SK-N-SH (cell line): ENCODE measurements around the gene FUT6.

ENCODE experiments used
- EP300 ChIP-seq, 2 experiments: IDR thresholded peaks; 2 replicates each; pipeline versions ENCODE4 v1.4.0 to v1.6.1; 2012; ENCODE audit warnings: borderline replicate concordance in 1 of 2, low read depth in 1 of 2, low read length in 1 of 2
- FOSL2 ChIP-seq: IDR thresholded peaks from 2 replicates; pipeline ENCODE4 v1.4.0; 2012; ENCODE audit warnings: low read depth, mild to moderate bottlenecking, moderate library complexity, borderline replicate concordance
- GATA2 ChIP-seq: sonication (generic); formaldehyde crosslinking; IDR thresholded peaks from 2 replicates; pipeline ENCODE4 v1.5.0; 2020; ENCODE audit warnings: mild to moderate bottlenecking, missing genetic modification reagents
- POLR2AphosphoS5 ChIP-seq: IDR thresholded peaks from 2 replicates; pipeline ENCODE4 v1.6.1; 2012; ENCODE audit warnings: low read depth, low read length
- RAD21 ChIP-seq: IDR thresholded peaks from 2 replicates; pipeline ENCODE4 v1.6.1; 2012; ENCODE audit warnings: mild to moderate bottlenecking, low read length
- RXRA ChIP-seq: IDR thresholded peaks from 2 replicates; pipeline ENCODE4 v1.4.0; 2012; ENCODE audit warnings: low read depth, mild to moderate bottlenecking, borderline replicate concordance
- TAF1 ChIP-seq: IDR thresholded peaks from 2 replicates; pipeline ENCODE4 v1.6.1; 2012; ENCODE audit warnings: low read depth, mild to moderate bottlenecking, low read length, moderate library complexity, borderline replicate concordance
- YY1 ChIP-seq: IDR thresholded peaks from 2 replicates; pipeline ENCODE4 v1.4.0; 2012; ENCODE audit warnings: low read depth, mild to moderate bottlenecking
- TF ChIP-seq, protein P1 (sequence below): fragments of 200-600 bp; sonication (generic); IDR thresholded peaks from 2 replicates; pipeline ENCODE4 v1.6.1; 2017; ENCODE audit warnings: antibody characterized with exemption, mild to moderate bottlenecking, moderate library complexity
- TF ChIP-seq, protein P2 (sequence below): fragments of 150-350 bp; IDR thresholded peaks from 2 replicates; pipeline ENCODE4 v1.6.1; 2017; ENCODE audit warnings: antibody characterized with exemption, low read length, low read depth, borderline replicate concordance
- TF ChIP-seq, protein P3 (sequence below): IDR thresholded peaks from 2 replicates; pipeline ENCODE4; 2012
- TF ChIP-seq, protein P4 (sequence below): IDR thresholded peaks from 2 replicates; pipeline ENCODE4 v1.4.0; 2012; ENCODE audit warnings: low read depth, borderline replicate concordance
- TF ChIP-seq, protein P5 (sequence below): IDR thresholded peaks from 2 replicates; pipeline ENCODE4 v1.4.0; 2012; ENCODE audit warnings: low read depth, borderline replicate concordance

DNA sequence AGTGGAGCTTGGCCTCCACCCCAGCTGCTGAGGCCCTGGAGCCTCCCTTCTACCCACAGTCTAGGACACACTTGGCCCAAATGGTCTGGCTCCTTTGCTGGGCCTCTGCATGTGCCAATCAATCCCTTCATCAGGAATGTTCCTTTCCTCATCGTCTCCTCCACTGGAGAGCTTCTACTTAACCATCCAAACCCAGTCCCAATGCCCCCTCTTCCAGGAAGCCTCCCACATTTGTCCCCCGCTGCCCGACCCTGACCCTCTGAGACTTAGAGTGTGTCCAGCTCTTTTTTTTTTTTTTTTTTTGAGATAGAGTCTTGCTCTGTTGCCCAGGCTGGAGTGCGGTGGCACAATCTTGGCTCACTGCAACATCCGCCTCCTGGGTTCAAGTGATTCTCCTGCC is 51.1 kb downstream of the FUT6 start:
- TF ChIP-seq GATA2 (CRISPR knock-in tag) (no peak), POLR2AphosphoS5 (no peak), TAF1 (no peak), RAD21 (no peak), RXRA (no peak), EP300 (IDR thresholded peaks at IDR 0.05; ENCODE audit: borderline replicate concordance in 1 of 2, low read depth in 1 of 2, low read length in 1 of 2) (no peak), YY1 (no peak), FOSL2 (no peak)
- TF ChIP-seq, protein P1, sequence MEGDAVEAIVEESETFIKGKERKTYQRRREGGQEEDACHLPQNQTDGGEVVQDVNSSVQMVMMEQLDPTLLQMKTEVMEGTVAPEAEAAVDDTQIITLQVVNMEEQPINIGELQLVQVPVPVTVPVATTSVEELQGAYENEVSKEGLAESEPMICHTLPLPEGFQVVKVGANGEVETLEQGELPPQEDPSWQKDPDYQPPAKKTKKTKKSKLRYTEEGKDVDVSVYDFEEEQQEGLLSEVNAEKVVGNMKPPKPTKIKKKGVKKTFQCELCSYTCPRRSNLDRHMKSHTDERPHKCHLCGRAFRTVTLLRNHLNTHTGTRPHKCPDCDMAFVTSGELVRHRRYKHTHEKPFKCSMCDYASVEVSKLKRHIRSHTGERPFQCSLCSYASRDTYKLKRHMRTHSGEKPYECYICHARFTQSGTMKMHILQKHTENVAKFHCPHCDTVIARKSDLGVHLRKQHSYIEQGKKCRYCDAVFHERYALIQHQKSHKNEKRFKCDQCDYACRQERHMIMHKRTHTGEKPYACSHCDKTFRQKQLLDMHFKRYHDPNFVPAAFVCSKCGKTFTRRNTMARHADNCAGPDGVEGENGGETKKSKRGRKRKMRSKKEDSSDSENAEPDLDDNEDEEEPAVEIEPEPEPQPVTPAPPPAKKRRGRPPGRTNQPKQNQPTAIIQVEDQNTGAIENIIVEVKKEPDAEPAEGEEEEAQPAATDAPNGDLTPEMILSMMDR, result no peak
- TF ChIP-seq, protein P2, sequence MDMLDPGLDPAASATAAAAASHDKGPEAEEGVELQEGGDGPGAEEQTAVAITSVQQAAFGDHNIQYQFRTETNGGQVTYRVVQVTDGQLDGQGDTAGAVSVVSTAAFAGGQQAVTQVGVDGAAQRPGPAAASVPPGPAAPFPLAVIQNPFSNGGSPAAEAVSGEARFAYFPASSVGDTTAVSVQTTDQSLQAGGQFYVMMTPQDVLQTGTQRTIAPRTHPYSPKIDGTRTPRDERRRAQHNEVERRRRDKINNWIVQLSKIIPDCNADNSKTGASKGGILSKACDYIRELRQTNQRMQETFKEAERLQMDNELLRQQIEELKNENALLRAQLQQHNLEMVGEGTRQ, result no peak
- TF ChIP-seq, protein P3, sequence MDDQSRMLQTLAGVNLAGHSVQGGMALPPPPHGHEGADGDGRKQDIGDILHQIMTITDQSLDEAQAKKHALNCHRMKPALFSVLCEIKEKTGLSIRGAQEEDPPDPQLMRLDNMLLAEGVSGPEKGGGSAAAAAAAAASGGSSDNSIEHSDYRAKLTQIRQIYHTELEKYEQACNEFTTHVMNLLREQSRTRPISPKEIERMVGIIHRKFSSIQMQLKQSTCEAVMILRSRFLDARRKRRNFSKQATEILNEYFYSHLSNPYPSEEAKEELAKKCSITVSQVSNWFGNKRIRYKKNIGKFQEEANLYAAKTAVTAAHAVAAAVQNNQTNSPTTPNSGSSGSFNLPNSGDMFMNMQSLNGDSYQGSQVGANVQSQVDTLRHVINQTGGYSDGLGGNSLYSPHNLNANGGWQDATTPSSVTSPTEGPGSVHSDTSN, result no peak
- TF ChIP-seq, protein P4, sequence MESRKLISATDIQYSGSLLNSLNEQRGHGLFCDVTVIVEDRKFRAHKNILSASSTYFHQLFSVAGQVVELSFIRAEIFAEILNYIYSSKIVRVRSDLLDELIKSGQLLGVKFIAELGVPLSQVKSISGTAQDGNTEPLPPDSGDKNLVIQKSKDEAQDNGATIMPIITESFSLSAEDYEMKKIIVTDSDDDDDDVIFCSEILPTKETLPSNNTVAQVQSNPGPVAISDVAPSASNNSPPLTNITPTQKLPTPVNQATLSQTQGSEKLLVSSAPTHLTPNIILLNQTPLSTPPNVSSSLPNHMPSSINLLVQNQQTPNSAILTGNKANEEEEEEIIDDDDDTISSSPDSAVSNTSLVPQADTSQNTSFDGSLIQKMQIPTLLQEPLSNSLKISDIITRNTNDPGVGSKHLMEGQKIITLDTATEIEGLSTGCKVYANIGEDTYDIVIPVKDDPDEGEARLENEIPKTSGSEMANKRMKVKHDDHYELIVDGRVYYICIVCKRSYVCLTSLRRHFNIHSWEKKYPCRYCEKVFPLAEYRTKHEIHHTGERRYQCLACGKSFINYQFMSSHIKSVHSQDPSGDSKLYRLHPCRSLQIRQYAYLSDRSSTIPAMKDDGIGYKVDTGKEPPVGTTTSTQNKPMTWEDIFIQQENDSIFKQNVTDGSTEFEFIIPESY, result no peak
- TF ChIP-seq, protein P5, sequence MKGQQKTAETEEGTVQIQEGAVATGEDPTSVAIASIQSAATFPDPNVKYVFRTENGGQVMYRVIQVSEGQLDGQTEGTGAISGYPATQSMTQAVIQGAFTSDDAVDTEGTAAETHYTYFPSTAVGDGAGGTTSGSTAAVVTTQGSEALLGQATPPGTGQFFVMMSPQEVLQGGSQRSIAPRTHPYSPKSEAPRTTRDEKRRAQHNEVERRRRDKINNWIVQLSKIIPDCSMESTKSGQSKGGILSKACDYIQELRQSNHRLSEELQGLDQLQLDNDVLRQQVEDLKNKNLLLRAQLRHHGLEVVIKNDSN, result no peak
